OCI-LY1 (cell line): ENCODE data around the gene PTCD3.

Experiments
- EZH2 ChIP-seq: fragments of 200-600 bp; sonication (generic), shearing (Covaris generic); IDR thresholded peaks from 2 replicates; pipeline ENCODE4 v1.8.0; 2017; ENCODE audit warnings: borderline replicate concordance, mixed run types, mild to moderate bottlenecking, antibody characterized with exemption, low read length, moderate library complexity, mixed read lengths
- TF ChIP-seq, protein P1 (sequence below): fragments of 200-600 bp; sonication (generic), shearing (Covaris generic); IDR thresholded peaks from 2 replicates; pipeline ENCODE4 v1.5.1; 2017; ENCODE audit warnings: mild to moderate bottlenecking, antibody characterized with exemption, low read length, moderate library complexity, mixed read lengths

GRCh38 chr2:86062043-86062442 is 44.0 kb upstream of the PTCD3 start:
- TF ChIP-seq, protein P1, sequence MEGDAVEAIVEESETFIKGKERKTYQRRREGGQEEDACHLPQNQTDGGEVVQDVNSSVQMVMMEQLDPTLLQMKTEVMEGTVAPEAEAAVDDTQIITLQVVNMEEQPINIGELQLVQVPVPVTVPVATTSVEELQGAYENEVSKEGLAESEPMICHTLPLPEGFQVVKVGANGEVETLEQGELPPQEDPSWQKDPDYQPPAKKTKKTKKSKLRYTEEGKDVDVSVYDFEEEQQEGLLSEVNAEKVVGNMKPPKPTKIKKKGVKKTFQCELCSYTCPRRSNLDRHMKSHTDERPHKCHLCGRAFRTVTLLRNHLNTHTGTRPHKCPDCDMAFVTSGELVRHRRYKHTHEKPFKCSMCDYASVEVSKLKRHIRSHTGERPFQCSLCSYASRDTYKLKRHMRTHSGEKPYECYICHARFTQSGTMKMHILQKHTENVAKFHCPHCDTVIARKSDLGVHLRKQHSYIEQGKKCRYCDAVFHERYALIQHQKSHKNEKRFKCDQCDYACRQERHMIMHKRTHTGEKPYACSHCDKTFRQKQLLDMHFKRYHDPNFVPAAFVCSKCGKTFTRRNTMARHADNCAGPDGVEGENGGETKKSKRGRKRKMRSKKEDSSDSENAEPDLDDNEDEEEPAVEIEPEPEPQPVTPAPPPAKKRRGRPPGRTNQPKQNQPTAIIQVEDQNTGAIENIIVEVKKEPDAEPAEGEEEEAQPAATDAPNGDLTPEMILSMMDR = no peak
- TF ChIP-seq EZH2 = no peak
